ENCODE results near the gene UBA3. TPM values are rescaled to one million over a fixed set of nuclear protein-coding genes. Genes with fewer than 3 reads are reported as not detected.

Gene UBA3
- total and polyA plus RNA-seq, 10 of the 15 experiments (the other 5 are each of a cell fraction or from before 2014, with no cell fraction given): 72.9 to 131 (median 102) TPM

DNA sequence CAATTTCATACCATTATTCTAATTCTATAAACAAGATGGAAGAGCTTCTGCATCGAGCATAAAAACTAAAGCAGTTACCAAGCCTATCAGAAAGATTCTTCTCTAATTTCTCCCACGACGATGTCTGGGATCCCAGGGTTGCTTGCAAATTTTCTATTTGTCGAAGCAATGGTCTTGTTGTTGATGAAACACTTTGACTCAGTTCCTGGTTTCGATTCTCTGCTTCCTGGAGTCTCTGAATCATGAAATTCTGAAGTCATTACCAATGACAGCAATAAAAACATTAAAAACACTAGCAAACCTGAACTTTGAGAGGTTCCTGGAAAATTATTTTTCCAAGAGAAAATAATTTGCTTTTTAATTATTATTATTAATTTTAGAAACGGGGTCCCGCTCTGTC, 46.7 kb downstream of the UBA3 start:
- Histone ChIP-seq H3K4me3 (no peak overlapping the region), H3K4me1 (ENCODE audit: control insufficient read depth, insufficient read depth, low read length) (no peaks in the 10 kb centered on the region), H3K27ac (ENCODE audit: control insufficient read depth, insufficient read depth) (no peak overlapping the region), H4K20me1 (ENCODE audit: control insufficient read depth, insufficient read depth) (no peaks in the 10 kb centered on the region), H3K27me3 (replicated peaks in 1 of 2; ENCODE audit: control insufficient read depth in 2 of 2, insufficient read depth in 2 of 2, low read length in 1 of 2) (no peaks in the 10 kb centered on the region), H3K9ac (ENCODE audit: control insufficient read depth, insufficient read depth, low read length) (no peak overlapping the region), H3K9me3 (replicated peaks; ENCODE audit: control insufficient read depth, insufficient read depth, low read length) (no peaks in the 10 kb centered on the region), H3K4me2 (ENCODE audit: control insufficient read depth, insufficient read depth) (no peak overlapping the region), H2AFZ (ENCODE audit: control insufficient read depth, low read depth, low read length) (no peak overlapping the region), H3K79me2 (ENCODE audit: control insufficient read depth, insufficient read depth, low read length) (no peaks in the 10 kb centered on the region), H3K36me3 (ENCODE audit: control insufficient read depth in 2 of 2, insufficient read depth in 2 of 2, low read length in 1 of 2) (peaks cover 0 to 39% of the 10 kb centered on the region in 2 experiments)
- POLR2A ChIA-PET: interaction anchor here (0.5 kb wide), 1 partner anchor 1390 kb away, joined by 4 read pairs; no protein-coding TSS in a partner anchor
- TF ChIP-seq CREB1 (IDR thresholded peaks at IDR 0.05; ENCODE audit: low read depth) (no peak), BHLHE40 (IDR thresholded peaks at IDR 0.05; ENCODE audit: borderline replicate concordance in 1 of 2, low read depth in 2 of 2, low read length in 1 of 2) (no peak), TAF1 (IDR thresholded peaks at IDR 0.05; ENCODE audit: borderline replicate concordance, low read depth, low read length) (no peak)
- TF ChIP-seq, protein P1, sequence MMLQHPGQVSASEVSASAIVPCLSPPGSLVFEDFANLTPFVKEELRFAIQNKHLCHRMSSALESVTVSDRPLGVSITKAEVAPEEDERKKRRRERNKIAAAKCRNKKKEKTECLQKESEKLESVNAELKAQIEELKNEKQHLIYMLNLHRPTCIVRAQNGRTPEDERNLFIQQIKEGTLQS (IDR thresholded peaks at IDR 0.05; ENCODE audit: borderline replicate concordance, extremely low read depth, low read depth, low read length): no peak
- TF ChIP-seq, protein P2, sequence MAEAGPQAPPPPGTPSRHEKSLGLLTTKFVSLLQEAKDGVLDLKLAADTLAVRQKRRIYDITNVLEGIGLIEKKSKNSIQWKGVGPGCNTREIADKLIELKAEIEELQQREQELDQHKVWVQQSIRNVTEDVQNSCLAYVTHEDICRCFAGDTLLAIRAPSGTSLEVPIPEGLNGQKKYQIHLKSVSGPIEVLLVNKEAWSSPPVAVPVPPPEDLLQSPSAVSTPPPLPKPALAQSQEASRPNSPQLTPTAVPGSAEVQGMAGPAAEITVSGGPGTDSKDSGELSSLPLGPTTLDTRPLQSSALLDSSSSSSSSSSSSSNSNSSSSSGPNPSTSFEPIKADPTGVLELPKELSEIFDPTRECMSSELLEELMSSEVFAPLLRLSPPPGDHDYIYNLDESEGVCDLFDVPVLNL (IDR thresholded peaks at IDR 0.05; ENCODE audit: low read depth, low read length): no peak
- no peak for ATAC-seq
- SMC1A ChIA-PET (ENCODE audit: uncharacterized antibody, unreplicated experiment): interaction anchor here (0.6 to 2.3 kb wide), 3 partner anchors 11 to 19 kb away, joined by 3 to 12 read pairs (median 3); partner anchors contain the start of gene TMF1
- intact Hi-C loops (cut with micrococcal nuclease; ENCODE audit: unreplicated experiment) (no loop called here), in situ Hi-C loops (cut with MboI) (no loop called here)
- RAD21 ChIA-PET (ENCODE audit: unreplicated experiment): no interaction called here
- CTCF ChIA-PET: no interaction called here
- 60% methylated on average over 7 of the region's 7 CpGs for WGBS (ENCODE audit: insufficient coverage, insufficient replicate concordance, low lambda C conversion rate, missing lambda C conversion rate)
- FAIRE-seq: no peak
- no TSS peak for BruUV-seq (replicated peaks)
- no peak for DNase-seq (ENCODE audit: low read depth, low spot score)
